ENCODE results near the gene CHRNA1. TPM values are rescaled to one million over a fixed set of nuclear protein-coding genes. Genes with fewer than 3 reads are reported as not detected.

CHRNA1 gene
- total RNA-seq, 1 experiment from 2014 or later, result 1.8 TPM

DNA sequence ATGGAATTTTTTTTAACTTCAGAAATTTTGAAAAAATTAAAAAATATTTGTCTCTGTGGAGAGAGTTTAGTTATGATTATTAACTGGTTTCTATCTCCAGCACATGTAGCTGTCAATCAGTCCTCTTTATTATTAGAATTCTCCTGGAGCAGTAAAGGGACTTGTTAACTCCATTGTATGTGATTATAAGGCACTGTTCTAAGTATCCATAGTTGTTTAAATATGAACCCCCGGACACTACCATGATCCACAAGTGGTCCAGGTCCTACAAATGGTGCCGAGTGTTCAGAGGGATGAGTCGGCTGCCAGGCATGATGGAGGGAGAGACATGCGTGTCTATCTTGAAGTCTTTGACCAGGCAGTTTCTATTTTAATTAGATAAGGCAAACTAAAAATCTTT, 492 bp downstream of the CHRNA1 start:
- no peak for DNase-seq
- Histone ChIP-seq H3K9me2 (replicated peaks; ENCODE audit: low read length) (no peaks in the 10 kb centered on the region), H3K9me3 (ENCODE audit: low read length) (no peaks in the 10 kb centered on the region), H3K79me2 (ENCODE audit: low read length) (no peaks in the 10 kb centered on the region), H3K9ac (ENCODE audit: low read length) (no peak overlapping the region), H3K4me1 (ENCODE audit: insufficient read depth, low read length) (peaks cover 30% of the 10 kb centered on the region), H3K4me3 (ENCODE audit: low read length) (no peak overlapping the region), H3K36me3 (ENCODE audit: low read depth, low read length) (no peaks in the 10 kb centered on the region), H4K20me1 (ENCODE audit: low read length) (no peaks in the 10 kb centered on the region), H3F3A (ENCODE audit: low read length, unreplicated experiment) (no peaks in the 10 kb centered on the region), H2AFZ (ENCODE audit: low read length) (no peak overlapping the region), H3K4me2 (ENCODE audit: low read length) (peak overlapping the region; percentile 50), H3K27me3 (ENCODE audit: low read length) (no peaks in the 10 kb centered on the region), H3K27ac (ENCODE audit: low read length) (no peak overlapping the region)
- CTCF ChIA-PET, result interaction anchor here (0.8 to 1.8 kb wide), 2 partner anchors 15 to 60 kb away, joined by 3 to 25 read pairs; no protein-coding TSS in a partner anchor
- BruUV-seq (replicated peaks), result no TSS peak
- ATAC-seq, result peak; percentile 7; the same call in 1 of the 2 replicates
- POLR2A ChIA-PET (ENCODE audit: unreplicated experiment), result no interaction called here
- TF ChIP-seq, protein P1, sequence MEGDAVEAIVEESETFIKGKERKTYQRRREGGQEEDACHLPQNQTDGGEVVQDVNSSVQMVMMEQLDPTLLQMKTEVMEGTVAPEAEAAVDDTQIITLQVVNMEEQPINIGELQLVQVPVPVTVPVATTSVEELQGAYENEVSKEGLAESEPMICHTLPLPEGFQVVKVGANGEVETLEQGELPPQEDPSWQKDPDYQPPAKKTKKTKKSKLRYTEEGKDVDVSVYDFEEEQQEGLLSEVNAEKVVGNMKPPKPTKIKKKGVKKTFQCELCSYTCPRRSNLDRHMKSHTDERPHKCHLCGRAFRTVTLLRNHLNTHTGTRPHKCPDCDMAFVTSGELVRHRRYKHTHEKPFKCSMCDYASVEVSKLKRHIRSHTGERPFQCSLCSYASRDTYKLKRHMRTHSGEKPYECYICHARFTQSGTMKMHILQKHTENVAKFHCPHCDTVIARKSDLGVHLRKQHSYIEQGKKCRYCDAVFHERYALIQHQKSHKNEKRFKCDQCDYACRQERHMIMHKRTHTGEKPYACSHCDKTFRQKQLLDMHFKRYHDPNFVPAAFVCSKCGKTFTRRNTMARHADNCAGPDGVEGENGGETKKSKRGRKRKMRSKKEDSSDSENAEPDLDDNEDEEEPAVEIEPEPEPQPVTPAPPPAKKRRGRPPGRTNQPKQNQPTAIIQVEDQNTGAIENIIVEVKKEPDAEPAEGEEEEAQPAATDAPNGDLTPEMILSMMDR (conservative IDR thresholded peaks at IDR 0.05; ENCODE audit: low read depth, low read length), result no peak
- TF ChIP-seq EZH2 (IDR thresholded peaks at IDR 0.05; ENCODE audit: low read length, unreplicated experiment) (no peak), EZH2phosphoT487 (IDR thresholded peaks at IDR 0.05; ENCODE audit: borderline replicate concordance, low read length) (no peak)
- intact Hi-C loops (cut with micrococcal nuclease), result loop anchor here (2.0 to 5.0 kb wide), 2 partner anchors 15 to 1239 kb away; partner anchors contain the start of gene LNPK

DNA sequence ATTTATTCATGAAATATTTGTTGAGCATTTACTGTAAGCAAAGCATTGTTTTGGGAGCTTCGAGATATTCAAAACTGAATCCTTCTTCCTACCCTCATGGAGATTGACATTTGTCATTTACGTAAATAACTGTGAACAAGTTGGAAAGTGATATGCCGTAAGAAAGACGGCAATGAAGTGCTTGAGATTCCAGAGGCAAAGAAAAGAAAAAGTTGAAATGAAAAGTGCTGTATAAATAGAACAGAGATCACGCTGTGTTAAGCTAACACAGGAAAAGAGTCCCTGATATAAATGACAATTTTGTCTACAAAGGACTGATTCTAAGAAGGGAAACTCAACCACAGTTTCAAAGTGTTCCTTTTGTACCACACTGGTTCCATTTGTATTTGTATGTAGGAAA, 1.8 kb downstream of the CHRNA1 start:
- H3K4me1 ChIP-seq (ENCODE audit: insufficient read depth, low read length), result peaks cover 30% of the 10 kb centered on the region
- no peaks in the 10 kb centered on the region for H3K9me3 ChIP-seq (ENCODE audit: low read length)
- DNase-seq (no peak), ATAC-seq (no peak)
- no peaks in the 10 kb centered on the region for H4K20me1 ChIP-seq (ENCODE audit: low read length)
- no peaks in the 10 kb centered on the region for H3K79me2 ChIP-seq (ENCODE audit: low read length)
- no TSS peak for BruUV-seq (replicated peaks)
- no peak overlapping the region for H3K27ac ChIP-seq (ENCODE audit: low read length)
- H3K4me2 ChIP-seq (ENCODE audit: low read length), result no peak overlapping the region
- intact Hi-C loops (cut with micrococcal nuclease), result loop anchor here (2.0 to 5.0 kb wide), 2 partner anchors 14 to 1240 kb away; partner anchors contain the start of gene LNPK
- H3K27me3 ChIP-seq (ENCODE audit: low read length), result no peaks in the 10 kb centered on the region
- no peaks in the 10 kb centered on the region for H3F3A ChIP-seq (ENCODE audit: low read length, unreplicated experiment)
- TF ChIP-seq, protein P1 (conservative IDR thresholded peaks at IDR 0.05; ENCODE audit: low read depth, low read length), result no peak
- TF ChIP-seq EZH2 (IDR thresholded peaks at IDR 0.05; ENCODE audit: low read length, unreplicated experiment) (no peak), EZH2phosphoT487 (IDR thresholded peaks at IDR 0.05; ENCODE audit: borderline replicate concordance, low read length) (no peak)
- ChIA-PET CTCF (interaction anchor here (1.8 kb wide), 1 partner anchor 14 kb away, joined by 25 read pairs; no protein-coding TSS in a partner anchor), POLR2A (ENCODE audit: unreplicated experiment) (interaction anchor here (0.5 to 0.7 kb wide), 2 partner anchors 413 to 775 kb away, joined by 5 to 8 read pairs; no protein-coding TSS in a partner anchor)
- H3K9ac ChIP-seq (ENCODE audit: low read length), result no peak overlapping the region
- H2AFZ ChIP-seq (ENCODE audit: low read length), result no peak overlapping the region
- no peak overlapping the region for H3K4me3 ChIP-seq (ENCODE audit: low read length)
- H3K9me2 ChIP-seq (replicated peaks; ENCODE audit: low read length), result no peaks in the 10 kb centered on the region
- no peaks in the 10 kb centered on the region for H3K36me3 ChIP-seq (ENCODE audit: low read depth, low read length)

DNA sequence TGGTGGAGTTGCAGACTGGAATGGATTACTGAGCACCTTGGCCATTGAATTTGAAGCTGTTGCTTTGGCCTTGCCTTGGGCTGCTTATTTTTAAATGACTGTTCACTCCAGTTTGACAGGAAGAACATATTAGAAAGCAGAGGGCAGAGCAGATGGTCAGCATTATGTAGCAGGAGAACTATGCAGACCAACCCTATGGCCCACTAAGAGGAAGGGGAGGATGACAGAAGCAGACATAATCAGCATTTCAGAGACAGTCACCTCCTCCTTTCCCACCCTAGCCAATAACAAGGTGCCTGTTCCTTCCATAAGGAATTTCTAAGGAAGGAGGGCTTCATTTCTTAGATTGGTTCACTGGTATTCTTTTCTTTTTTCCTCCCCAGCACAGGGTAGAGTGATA, 2.4 kb downstream of the CHRNA1 start:
- TF ChIP-seq EZH2phosphoT487 (IDR thresholded peaks at IDR 0.05; ENCODE audit: borderline replicate concordance, low read length), result no peak
- no peak for TF ChIP-seq EZH2 (IDR thresholded peaks at IDR 0.05; ENCODE audit: low read length, unreplicated experiment)
- TF ChIP-seq, protein P1 (conservative IDR thresholded peaks at IDR 0.05; ENCODE audit: low read depth, low read length), result no peak
- ChIA-PET POLR2A (ENCODE audit: unreplicated experiment) (no interaction called here), CTCF (interaction anchor here (0.6 kb wide), 1 partner anchor 65 kb away, joined by 9 read pairs; no protein-coding TSS in a partner anchor)
- H3K27me3 ChIP-seq (ENCODE audit: low read length), result no peaks in the 10 kb centered on the region
- H3F3A ChIP-seq (ENCODE audit: low read length, unreplicated experiment), result no peaks in the 10 kb centered on the region
- no peak overlapping the region for H3K4me2 ChIP-seq (ENCODE audit: low read length)
- H3K27ac ChIP-seq (ENCODE audit: low read length), result no peak overlapping the region
- H3K36me3 ChIP-seq (ENCODE audit: low read depth, low read length), result no peaks in the 10 kb centered on the region
- no peak overlapping the region for H3K9ac ChIP-seq (ENCODE audit: low read length)
- no peaks in the 10 kb centered on the region for H3K79me2 ChIP-seq (ENCODE audit: low read length)
- intact Hi-C loops (cut with micrococcal nuclease), result loop anchor here (2.0 to 5.0 kb wide), 2 partner anchors 13 to 1240 kb away; partner anchors contain the start of gene LNPK
- ATAC-seq (no peak), DNase-seq (peak; percentile 9)
- no TSS peak for BruUV-seq (replicated peaks)
- no peaks in the 10 kb centered on the region for H3K9me3 ChIP-seq (ENCODE audit: low read length)
- H4K20me1 ChIP-seq (ENCODE audit: low read length), result no peaks in the 10 kb centered on the region
- H3K4me1 ChIP-seq (ENCODE audit: insufficient read depth, low read length), result peaks cover 30% of the 10 kb centered on the region
- no peak overlapping the region for H2AFZ ChIP-seq (ENCODE audit: low read length)
- H3K4me3 ChIP-seq (ENCODE audit: low read length), result no peak overlapping the region
- H3K9me2 ChIP-seq (replicated peaks; ENCODE audit: low read length), result no peaks in the 10 kb centered on the region

All from PC-3 (cell line).